ENCODE data around the gene SH3D19. TPM values are rescaled to one million over a fixed set of nuclear protein-coding genes. Genes with fewer than 3 reads are reported as not detected.
"Not testable (repeated sequence)": the region's sequence is repeated elsewhere in the genome, so short reads cannot be mapped to it uniquely, and the experiment has no call there.

SH3D19 gene
- total RNA-seq, 1 donor = not detected

DNA sequence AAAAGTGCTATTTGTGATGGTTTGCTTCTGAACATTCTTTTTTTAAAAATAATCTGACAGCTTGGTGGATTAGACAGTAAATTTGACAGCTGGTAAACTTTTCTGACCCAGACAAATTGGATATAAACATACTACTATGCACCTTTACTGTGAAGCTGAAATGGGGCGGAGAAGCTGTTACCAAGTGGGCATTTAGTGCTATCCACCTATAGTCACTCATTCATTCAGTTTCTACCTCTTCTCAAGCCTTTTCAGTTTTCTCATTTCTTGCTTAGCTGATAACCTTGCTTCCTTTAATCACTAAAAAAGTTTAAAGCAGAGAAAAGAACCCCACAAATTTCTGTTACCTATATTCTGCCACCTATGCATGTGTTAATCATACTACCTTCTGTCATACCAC is 220.8 kb downstream of the SH3D19 start:
- no peak for DNase-seq (ENCODE audit: low read depth in 2 of 3, low spot score in 2 of 3)

DNA sequence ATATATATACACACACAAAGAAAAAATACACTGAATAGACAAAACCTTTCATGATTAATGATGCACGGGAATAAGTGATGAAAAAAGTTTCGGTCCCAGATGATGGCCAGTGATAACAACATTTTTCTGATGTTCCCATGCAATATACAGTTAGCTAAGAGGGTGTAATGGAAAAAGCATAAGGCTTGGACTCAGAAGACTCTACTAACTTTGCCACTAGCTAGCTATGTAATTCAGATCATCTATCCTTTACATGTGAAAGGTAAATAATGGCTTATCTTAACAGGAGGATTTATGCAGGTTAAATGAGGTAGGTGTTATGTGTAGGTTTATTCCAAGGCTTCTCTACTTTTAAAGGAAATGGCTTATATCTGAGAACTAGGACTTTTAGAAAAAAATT is 221.6 kb downstream of the SH3D19 start:
- no peak for DNase-seq (ENCODE audit: low read depth in 2 of 3, low spot score in 2 of 3)

DNA sequence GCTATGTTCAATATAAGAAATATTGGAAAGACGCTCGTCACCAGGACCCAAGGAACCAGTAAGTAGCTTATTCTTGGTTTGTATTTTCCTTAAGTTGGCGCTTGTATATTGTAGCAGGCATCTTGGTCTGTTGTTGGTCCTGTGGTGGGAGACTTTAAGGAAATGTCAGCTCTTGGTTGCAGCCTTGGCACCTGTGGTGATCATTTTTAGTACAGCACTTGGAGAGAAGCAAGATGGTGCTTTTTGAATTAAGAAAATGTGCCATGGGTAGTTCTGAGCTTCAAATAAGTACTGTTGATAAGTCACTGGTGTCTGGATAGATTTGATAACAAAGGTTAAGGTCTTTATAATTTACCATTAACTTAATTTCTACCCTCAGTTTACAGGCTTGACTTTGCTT is 224.9 kb downstream of the SH3D19 start:
- peak in 1 of 3 donors; percentile 13 for DNase-seq (ENCODE audit: low read depth in 2 of 3, low spot score in 2 of 3)

GRCh38 chr4:151099976-151100417 is 225.4 kb downstream of the SH3D19 start:
- peak in 2 of 3 donors; percentile 16 to 19 for DNase-seq (ENCODE audit: low read depth in 2 of 3, low spot score in 2 of 3)

DNA sequence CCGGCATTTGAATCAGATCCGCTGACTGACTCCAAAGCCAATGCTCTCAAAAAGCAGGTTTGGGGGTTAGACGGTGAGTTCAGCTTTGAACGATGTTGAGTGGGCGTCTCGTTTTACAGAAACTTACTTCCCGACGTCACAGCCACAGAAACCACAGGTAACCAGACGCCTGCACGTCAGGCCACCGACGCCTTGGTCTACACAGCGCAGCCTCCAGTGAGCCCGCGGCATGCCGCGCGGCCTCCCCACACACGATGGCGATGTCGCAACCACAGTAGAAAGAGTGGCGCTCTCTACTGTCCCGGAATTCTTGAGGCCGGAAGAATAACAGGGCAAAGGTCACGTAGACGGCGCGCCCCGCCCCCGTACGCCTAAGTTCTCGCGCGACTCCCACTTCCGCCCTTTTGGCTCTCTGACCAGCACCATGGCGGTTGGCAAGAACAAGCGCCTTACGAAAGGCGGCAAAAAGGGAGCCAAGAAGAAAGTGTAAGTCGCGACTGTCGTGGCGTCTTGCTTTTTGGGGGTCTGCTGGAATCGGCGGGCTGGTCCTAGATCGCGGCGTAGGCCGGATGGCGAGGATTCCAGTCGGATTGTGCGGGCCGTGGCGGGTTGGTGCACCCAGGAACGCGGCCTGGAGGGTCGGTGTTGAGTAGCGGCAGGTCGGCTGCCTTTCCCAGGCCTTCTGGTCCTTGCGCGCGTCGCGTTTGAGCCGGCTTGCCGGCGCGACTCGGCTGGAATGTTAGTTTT is 226.0 kb downstream of the SH3D19 start, which contains the start of gene RPS3A:
Gene RPS3A, plus strand, starts transcription at position 400 of the 747 bp plus-strand sequence. Its CDS starts 25 bp downstream, at position 425.
- peak; percentile 98 to 100 (median 99) for DNase-seq (ENCODE audit: low read depth in 2 of 3, low spot score in 2 of 3)

DNA sequence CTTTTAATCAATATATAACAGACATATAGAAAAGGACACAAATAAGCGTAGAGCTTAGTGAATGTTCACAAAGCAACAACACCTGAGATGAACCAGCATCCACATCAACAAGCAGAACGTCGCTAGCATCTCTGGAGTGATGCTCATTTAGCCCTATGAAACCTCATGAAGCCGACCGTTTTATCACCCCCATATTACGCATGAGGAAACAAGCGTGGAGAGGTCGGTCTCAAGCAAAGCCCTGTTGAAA is 226.5 kb downstream of the SH3D19 start:
- no peak for DNase-seq (ENCODE audit: low read depth in 2 of 3, low spot score in 2 of 3)

GRCh38 chr4:151097759-151098158 is 227.6 kb downstream of the SH3D19 start:
- DNase-seq (ENCODE audit: low read depth in 2 of 3, low spot score in 2 of 3) = no peak

DNA sequence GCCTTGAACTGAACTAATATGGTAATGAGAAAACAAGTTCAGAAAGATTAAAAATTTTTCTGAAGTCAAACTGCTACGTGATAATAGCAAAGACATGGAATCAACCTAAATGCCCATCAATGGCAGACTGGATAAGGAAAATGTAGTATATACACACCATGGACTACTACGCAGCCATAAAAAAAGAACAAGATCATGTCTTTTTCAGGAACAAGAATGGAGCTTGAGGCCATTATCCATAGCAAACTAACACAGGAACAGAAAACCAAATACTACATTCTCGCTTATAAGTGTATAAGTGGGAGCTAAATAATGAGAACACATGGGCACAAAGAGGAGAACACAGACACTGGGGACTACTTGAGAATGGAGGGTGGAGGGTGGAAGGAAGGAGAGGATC is 230.3 kb downstream of the SH3D19 start:
- DNase-seq (ENCODE audit: low read depth in 2 of 3, low spot score in 2 of 3) = no peak

- DNase-seq (ENCODE audit: low read depth in 2 of 3, low spot score in 2 of 3) = no peak
Observed at GRCh38 chr4:151094290-151094751, 231.1 kb downstream of the SH3D19 start.

- DNase-seq (ENCODE audit: low read depth in 2 of 3, low spot score in 2 of 3) = no peak
Observed at GRCh38 chr4:151093203-151093602, 232.2 kb downstream of the SH3D19 start.

DNA sequence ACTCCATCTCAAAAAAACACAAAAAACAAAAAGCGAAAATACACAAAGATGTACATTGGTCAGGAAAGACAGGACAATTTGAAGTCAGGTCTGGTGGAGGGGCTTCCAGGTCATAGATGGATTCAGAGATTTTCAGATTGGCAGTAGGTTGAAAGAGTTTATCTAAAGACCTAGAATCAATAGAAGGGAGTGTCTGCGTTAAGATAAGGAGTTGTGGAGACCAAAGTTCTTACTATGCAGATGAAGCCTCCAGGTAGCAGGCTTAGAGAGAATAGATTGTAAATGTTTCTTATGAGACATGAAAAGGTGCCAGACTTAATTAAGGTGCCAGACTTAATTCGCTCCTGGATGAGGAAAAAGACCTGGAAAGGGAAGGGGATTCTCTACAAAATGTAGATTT is 232.9 kb downstream of the SH3D19 start:
- no peak for DNase-seq (ENCODE audit: low read depth in 2 of 3, low spot score in 2 of 3)

GRCh38 chr4:151091047-151091446 is 234.4 kb downstream of the SH3D19 start:
- DNase-seq (ENCODE audit: low read depth in 2 of 3, low spot score in 2 of 3) = no peak

DNA sequence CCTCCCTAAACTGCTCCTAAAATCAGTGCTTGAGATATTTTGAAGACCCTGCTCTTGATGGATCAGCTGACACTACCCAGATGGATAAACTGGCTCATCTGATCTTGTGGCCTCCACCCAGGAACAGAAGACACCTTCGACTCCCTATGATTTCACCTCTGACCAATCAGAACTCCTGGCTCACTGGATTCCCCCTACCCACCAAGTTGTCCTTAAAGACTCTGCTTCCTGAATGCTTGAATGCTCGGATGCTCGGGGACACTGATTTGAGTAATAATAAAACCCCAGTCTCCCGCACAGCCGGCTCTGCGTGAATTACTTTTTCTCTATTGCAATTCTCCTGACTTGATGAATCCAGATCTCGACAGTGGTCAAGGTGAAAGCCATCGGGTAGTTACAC is 237.9 kb downstream of the SH3D19 start:
- DNase-seq (ENCODE audit: low read depth in 2 of 3, low spot score in 2 of 3) = no peak

- DNase-seq (ENCODE audit: low read depth in 2 of 3, low spot score in 2 of 3) = not testable (repeated sequence)
Observed at GRCh38 chr4:151077978-151078377, 247.4 kb downstream of the SH3D19 start.

GRCh38 chr4:151074416-151074916 is 250.9 kb downstream of the SH3D19 start:
- DNase-seq (ENCODE audit: low read depth in 2 of 3, low spot score in 2 of 3) = no peak

Small RNAs within 50 kb of the gene (small RNA-seq; reads per million reads assigned to genes)
- gene AC104819.2 = not detected
- gene RNU6-1282P = not detected
- not detected for gene SNORD73A
- gene SNORD73B = 3.7 reads per million, percentile 83 among the genes with 10 or more reads in this experiment

Other genes with a start within 250 kb of the SH3D19 start
- gene RPS3A, start 226.0 kb downstream of the SH3D19 start, total RNA-seq = 2,547 TPM
- gene PRSS48, start 48.4 kb downstream of the SH3D19 start, total RNA-seq = not detected
- gene FHIP1A, start 83.6 kb upstream of the SH3D19 start, total RNA-seq = under 0.01 TPM